Measurements from ENCODE around the gene MT1B. TPM values are rescaled to one million over a fixed set of nuclear protein-coding genes. Genes with fewer than 3 reads are reported as not detected.

Gene MT1B
- total and polyA plus RNA-seq, 11 donors = not detected

DNA sequence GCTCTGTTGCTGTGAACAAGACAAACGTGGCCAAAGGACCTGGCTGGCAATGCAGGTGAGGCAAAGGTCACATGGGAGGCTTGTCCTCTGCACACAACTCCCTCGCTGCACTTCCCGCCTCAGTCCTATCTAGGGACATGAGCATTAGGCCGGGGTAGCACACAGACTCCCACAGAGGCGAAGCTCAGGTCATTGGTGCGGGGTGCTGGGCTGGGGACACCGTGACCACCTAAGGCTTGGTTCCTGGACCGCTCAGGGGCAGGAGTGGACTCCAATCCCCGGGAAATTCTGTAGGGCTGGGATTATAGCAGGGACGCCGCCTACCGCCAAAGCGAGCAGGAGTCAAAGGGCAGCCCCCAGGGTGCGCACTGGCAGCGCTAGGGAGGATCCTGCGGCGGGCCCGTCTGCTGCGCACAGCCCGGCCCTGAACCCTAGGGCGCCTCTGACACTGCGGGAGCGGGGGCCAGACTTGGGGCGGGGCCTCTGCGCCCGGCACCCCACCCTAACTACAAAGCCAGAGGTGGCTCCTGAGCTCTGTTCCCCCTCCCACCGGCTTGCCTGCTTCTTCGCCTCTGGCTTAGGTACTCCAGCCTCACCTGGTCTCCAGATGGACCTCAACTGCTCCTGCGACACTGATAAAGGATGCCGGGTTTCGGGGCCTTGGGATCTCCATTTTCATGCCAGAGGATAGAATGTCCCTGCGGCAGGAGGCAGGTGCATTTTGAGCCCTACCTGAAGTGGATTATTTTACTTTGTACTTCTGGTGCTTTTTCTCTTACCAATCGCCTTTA lies 3.9 kb upstream of the MT1B start:
- no peaks in the 10 kb centered on the region for H3K36me3 ChIP-seq
- H3K4me3 ChIP-seq = no peak overlapping the region
- intact Hi-C loops (cut with DNase I) = no loop called here
- H3K27ac ChIP-seq = no peak overlapping the region
- H3K9me3 ChIP-seq = no peaks in the 10 kb centered on the region
- 35 to 59% (median 42%) methylated on average over 25 to 33 of the region's 33 CpGs for WGBS, 4 donors
- TF ChIP-seq POLR2A (IDR thresholded peaks at IDR 0.05) = no peak
- TF ChIP-seq, protein P1, sequence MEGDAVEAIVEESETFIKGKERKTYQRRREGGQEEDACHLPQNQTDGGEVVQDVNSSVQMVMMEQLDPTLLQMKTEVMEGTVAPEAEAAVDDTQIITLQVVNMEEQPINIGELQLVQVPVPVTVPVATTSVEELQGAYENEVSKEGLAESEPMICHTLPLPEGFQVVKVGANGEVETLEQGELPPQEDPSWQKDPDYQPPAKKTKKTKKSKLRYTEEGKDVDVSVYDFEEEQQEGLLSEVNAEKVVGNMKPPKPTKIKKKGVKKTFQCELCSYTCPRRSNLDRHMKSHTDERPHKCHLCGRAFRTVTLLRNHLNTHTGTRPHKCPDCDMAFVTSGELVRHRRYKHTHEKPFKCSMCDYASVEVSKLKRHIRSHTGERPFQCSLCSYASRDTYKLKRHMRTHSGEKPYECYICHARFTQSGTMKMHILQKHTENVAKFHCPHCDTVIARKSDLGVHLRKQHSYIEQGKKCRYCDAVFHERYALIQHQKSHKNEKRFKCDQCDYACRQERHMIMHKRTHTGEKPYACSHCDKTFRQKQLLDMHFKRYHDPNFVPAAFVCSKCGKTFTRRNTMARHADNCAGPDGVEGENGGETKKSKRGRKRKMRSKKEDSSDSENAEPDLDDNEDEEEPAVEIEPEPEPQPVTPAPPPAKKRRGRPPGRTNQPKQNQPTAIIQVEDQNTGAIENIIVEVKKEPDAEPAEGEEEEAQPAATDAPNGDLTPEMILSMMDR (IDR thresholded peaks at IDR 0.05) = no peak
- H3K27me3 ChIP-seq = peaks cover 0 to 65% (median 27%) of the 10 kb centered on the region in 9 donors
- DNase-seq (no peak), ATAC-seq (no peak)
- H3K4me1 ChIP-seq = peaks cover 0 to 14% (median 9%) of the 10 kb centered on the region in 12 donors

DNA sequence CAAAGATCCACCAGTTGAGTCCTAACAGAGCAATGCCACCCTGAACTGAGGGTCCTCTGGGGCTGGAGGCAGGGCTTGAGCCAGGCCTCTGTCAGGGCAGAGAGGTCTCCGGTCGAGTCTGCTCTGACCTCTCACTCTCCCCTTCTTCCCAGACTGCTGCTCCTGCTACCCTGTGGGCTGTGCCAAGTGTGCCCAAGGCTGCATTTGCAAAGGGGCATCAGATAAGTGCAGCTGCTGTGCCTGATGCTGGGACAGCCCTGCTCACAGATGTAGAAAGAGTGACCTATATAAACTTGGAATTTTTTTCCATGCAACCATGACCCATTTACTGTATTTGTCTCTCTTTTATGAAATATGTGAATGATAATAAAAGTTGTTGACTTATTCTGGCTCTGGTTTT lies 2.4 kb upstream of the MT1B start:
- Histone ChIP-seq H3K27me3 (peaks cover 0 to 51% (median 20%) of the 10 kb centered on the region in 9 donors), H3K36me3 (no peaks in the 10 kb centered on the region), H3K9me3 (no peaks in the 10 kb centered on the region), H3K4me1 (no peaks in the 10 kb centered on the region), H3K4me3 (no peak overlapping the region), H3K27ac (no peak overlapping the region)
- no peak for DNase-seq
- intact Hi-C loops (cut with DNase I) = no loop called here
- no peak for ATAC-seq
- TF ChIP-seq, protein P1 (IDR thresholded peaks at IDR 0.05) = no peak
- TF ChIP-seq POLR2A (IDR thresholded peaks at IDR 0.05) = no peak
- whole genome bisulfite sequencing, 4 donors = 96 to 100% (median 99%) methylated on average over 2 of the region's 2 CpGs

DNA sequence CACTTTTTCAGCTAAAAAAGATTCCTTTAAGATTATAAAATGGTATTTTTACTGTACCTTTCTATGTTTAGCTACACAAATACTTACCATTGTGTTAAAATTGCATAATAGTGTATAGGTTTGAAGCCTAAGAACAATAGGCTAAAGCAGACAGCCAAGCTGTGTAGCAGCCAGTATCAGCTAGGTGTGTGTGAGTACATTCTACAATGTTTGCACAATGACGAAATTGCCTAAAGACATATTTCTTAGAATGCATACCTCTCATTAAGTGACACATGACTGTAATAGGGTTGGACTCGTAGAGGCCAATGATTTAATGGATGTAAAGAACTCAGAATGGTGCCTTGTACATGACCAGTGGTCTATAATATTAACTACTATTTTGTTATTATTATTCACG lies 1.9 kb upstream of the MT1B start:
- ATAC-seq (no peak), DNase-seq (no peak)
- intact Hi-C loops (cut with DNase I) = no loop called here
- Histone ChIP-seq H3K9me3 (no peaks in the 10 kb centered on the region), H3K4me1 (no peaks in the 10 kb centered on the region), H3K27me3 (peaks cover 0 to 45% (median 16%) of the 10 kb centered on the region in 9 donors), H3K36me3 (no peaks in the 10 kb centered on the region), H3K27ac (no peak overlapping the region), H3K4me3 (no peak overlapping the region)
- TF ChIP-seq, protein P1 (IDR thresholded peaks at IDR 0.05) = no peak
- no peak for TF ChIP-seq POLR2A (IDR thresholded peaks at IDR 0.05)
- 83 to 88% (median 87%) methylated on average over 3 of the region's 3 CpGs for WGBS, 4 donors

DNA sequence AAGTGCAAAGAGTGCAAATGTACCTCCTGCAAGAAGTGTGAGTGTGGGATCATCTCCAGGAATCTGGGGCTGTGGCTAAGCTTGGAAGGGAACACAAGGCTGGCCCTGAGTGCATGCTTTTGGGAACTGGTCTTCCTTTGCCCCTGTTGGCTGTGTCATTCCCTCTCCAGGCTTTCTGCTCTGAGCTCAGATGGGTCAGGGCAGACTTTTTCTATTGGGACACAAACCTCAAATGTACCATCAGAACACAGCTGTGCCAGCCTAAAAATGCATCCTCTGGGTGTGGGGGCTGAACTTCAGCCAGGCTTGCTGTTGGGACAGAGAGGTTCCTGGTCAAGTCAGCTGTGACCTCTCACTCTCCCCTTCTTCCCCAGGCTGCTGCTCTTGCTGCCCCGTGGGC lies 914 bp downstream of the MT1B start:
- H3K27ac ChIP-seq = no peak overlapping the region
- WGBS, 4 donors = 53 to 73% (median 58%) methylated on average over 1 of the region's 1 CpG
- DNase-seq (no peak), ATAC-seq (no peak)
- H3K9me3 ChIP-seq = no peaks in the 10 kb centered on the region
- intact Hi-C loops (cut with DNase I) = no loop called here
- H3K36me3 ChIP-seq = no peaks in the 10 kb centered on the region
- H3K4me1 ChIP-seq = peaks cover 0 to 7% (median 4%) of the 10 kb centered on the region in 12 donors
- TF ChIP-seq POLR2A (IDR thresholded peaks at IDR 0.05) = no peak
- TF ChIP-seq, protein P1 (IDR thresholded peaks at IDR 0.05) = no peak
- H3K27me3 ChIP-seq = peaks cover 0 to 23% (median 9%) of the 10 kb centered on the region in 9 donors
- no peak overlapping the region for H3K4me3 ChIP-seq

All from heart left ventricle (tissue), 16 donors.